K562 (cell line): Measurements from ENCODE around the gene ZNF628. TPM values are rescaled to one million over a fixed set of nuclear protein-coding genes. Genes with fewer than 3 reads are reported as not detected.

Experiments used
- ARID2 ChIP-seq: fragments of 450-650 bp; IDR thresholded peaks from 2 replicates; pipeline ENCODE4 v1.6.1; 2017; ENCODE audit warnings: antibody characterized with exemption, mild to moderate bottlenecking
- DNMT1 ChIP-seq: fragments of 450-650 bp; IDR thresholded peaks from 2 replicates; pipeline ENCODE4 v1.6.1; 2016; ENCODE audit warnings: antibody characterized with exemption, mild to moderate bottlenecking
- ELF2 ChIP-seq: fragments of 250-450 bp; sonication (Bioruptor Pico); IDR thresholded peaks from 2 replicates; pipeline ENCODE4 v1.5.0; 2021; ENCODE audit warnings: mild to moderate bottlenecking
- ERF ChIP-seq: fragments of 450-650 bp; formaldehyde crosslinking; IDR thresholded peaks from 2 replicates; pipeline ENCODE4 v1.4.0; 2020; ENCODE audit warnings: mild to moderate bottlenecking, mixed read lengths
- HDAC1 ChIP-seq, 2 experiments: fragments of 450-650 bp; IDR thresholded peaks; 2 replicates each; pipeline ENCODE4 v1.6.1; 2016 to 2017; ENCODE audit warnings: inconsistent platforms in 1 of 2, mild to moderate bottlenecking in 1 of 2, moderate library complexity in 1 of 2
- ILK ChIP-seq: fragments of 450-650 bp; IDR thresholded peaks from 2 replicates; pipeline ENCODE4 v1.6.1; 2016; ENCODE audit warnings: missing genetic modification characterization, low read depth, mild to moderate bottlenecking, missing compliant biosample characterization, moderate library complexity, borderline replicate concordance
- KLF16 ChIP-seq: IDR thresholded peaks from 2 replicates; pipeline ENCODE4 v1.6.1; 2016; ENCODE audit warnings: antibody characterized with exemption
- MCM5 ChIP-seq: fragments of 450-650 bp; IDR thresholded peaks from 2 replicates; pipeline ENCODE4 v1.6.1; 2016; ENCODE audit warnings: low read depth
- MTA3 ChIP-seq: fragments of 450-650 bp; formaldehyde crosslinking; IDR thresholded peaks from 2 replicates; pipeline ENCODE4 v1.6.1; 2017; ENCODE audit warnings: mild to moderate bottlenecking, borderline replicate concordance
- NFE2 ChIP-seq: IDR thresholded peaks from 2 replicates; pipeline ENCODE4 v1.6.1; 2014; ENCODE audit warnings: antibody characterized with exemption, low read depth
- NFIX ChIP-seq: fragments of 250-450 bp; sonication (Bioruptor Pico); IDR thresholded peaks from 2 replicates; pipeline ENCODE4 v1.4.0; 2020; ENCODE audit warnings: low read depth, mild to moderate bottlenecking, moderate library complexity
- SMARCA5 ChIP-seq: fragments of 450-650 bp; IDR thresholded peaks from 2 replicates; pipeline ENCODE4 v1.6.1; 2016
- SMARCE1 ChIP-seq: fragments of 450-650 bp; IDR thresholded peaks from 2 replicates; pipeline ENCODE4 v1.7.1; 2016; ENCODE audit warnings: mild to moderate bottlenecking
- SRSF1 ChIP-seq: fragments of 200-400 bp; formaldehyde crosslinking; IDR thresholded peaks from 2 replicates; pipeline ENCODE4 v1.6.1; 2017; ENCODE audit warnings: mild to moderate bottlenecking, low read depth, low read length, moderate library complexity
- ZBTB17 ChIP-seq: fragments of 450-650 bp; formaldehyde crosslinking; IDR thresholded peaks from 2 replicates; pipeline ENCODE4 v1.4.0; 2020; ENCODE audit warnings: mild to moderate bottlenecking
- polyA plus RNA-seq, 8 experiments: library from polyadenylated mRNA; depleted of rRNA in 4 of 8; stranded (reverse) in 5 of 8; unstranded in 3 of 8; fragments of >200 nt; fragmentation: Nextera tagmentation in 2 of 8; fragmentation: Illumina TruSeq in 1 of 8; extraction: Ambion mirVana in 2 of 8; extraction: Trizol in 1 of 8; gene quantifications; 2 replicates each; pipeline versions ENCODE4 v1.2.1 to v1.2.3, GENCODE V29; 2011 to 2014; ENCODE audit warnings: inconsistent platforms in 1 of 8, missing spikeins in 1 of 8
- total RNA-seq, 7 experiments: library from RNA; depleted of rRNA in 6 of 7; stranded (reverse); fragments of >200 nt in 6 of 7; fragmentation: Illumina TruSeq in 2 of 7; extraction: Trizol in 2 of 7; gene quantifications; 2 replicates each; pipeline versions ENCODE4 v1.2.1 to v1.2.3, GENCODE V29; 2011 to 2021; ENCODE audit warnings: low replicate concordance in 1 of 7
- TF ChIP-seq, protein P1 (sequence below), 3 experiments: fragments of 200-800 bp in 1 of 3; sonication (Bioruptor generic) in 1 of 3; sonication (generic) in 1 of 3; formaldehyde crosslinking in 1 of 3; IDR thresholded peaks; 2 replicates each; pipeline versions ENCODE4 v1.6.1 to v1.8.0; 2016 to 2022; ENCODE audit warnings: mild to moderate bottlenecking in 2 of 3, missing compliant biosample characterization in 2 of 3, missing genetic modification characterization in 2 of 3, missing genetic modification reagents in 1 of 3

The ZNF628 gene
- total and polyA plus RNA-seq, 9 of the 15 experiments (the other 6 are each of a cell fraction or from before 2014, with no cell fraction given), result 0.13 to 13.6 (median 2.2) TPM; not detected in 3

DNA sequence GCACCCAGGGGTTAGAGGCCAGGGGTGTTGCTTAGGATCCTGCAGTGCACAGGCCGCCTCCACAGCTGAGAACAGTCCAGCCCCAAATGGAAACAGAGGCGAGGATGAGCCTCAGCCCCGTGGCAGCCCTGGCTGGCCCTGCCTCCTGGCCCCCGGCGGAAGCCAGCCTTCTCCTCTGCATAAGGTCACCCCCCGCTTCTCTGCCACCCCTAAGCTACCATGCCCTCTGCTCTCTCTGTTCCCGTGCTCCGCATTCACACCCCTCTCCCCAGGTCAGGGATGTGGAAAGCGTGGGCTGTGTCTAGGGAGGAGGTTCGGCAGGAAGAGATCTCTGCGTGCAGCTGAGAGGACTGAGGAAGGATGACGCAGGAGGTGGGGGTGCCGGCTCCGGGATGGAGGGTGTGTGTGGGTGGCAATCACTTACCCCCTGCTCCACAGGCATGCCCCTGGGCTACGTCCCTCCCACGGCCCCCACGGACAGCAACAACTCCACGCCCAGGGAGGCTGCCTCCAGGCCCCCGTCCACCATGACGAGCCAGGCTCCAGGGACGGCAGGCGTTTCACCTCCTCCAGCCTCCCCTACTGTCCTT, 17.9 kb downstream of the ZNF628 start (continued):
- TF ChIP-seq SMARCA5 (no peak), MCM5 (no peak), HDAC1 (IDR thresholded peaks at IDR 0.05) (peak in 1 of 2 experiments; percentile 27; a peak in 1 of 4 replicates), NFIX (CRISPR knock-in tag) (no peak), ILK (tag) (no peak), ELF2 (CRISPR knock-in tag) (no peak), ERF (CRISPR knock-in tag) (peak; percentile 67; the same call in 1 of the 2 replicates), ZBTB17 (CRISPR knock-in tag) (peak; percentile 98), DNMT1 (no peak), MTA3 (0 out of 2 replicates have a peak, but pooled peaks have one; percentile 38), KLF16 (no peak), ARID2 (no peak), NFE2 (peak; percentile 13; the same call in 1 of the 2 replicates), SMARCE1 (peak; percentile 33; the same call in 1 of the 2 replicates), SRSF1 (no peak)
- TF ChIP-seq, protein P1, sequence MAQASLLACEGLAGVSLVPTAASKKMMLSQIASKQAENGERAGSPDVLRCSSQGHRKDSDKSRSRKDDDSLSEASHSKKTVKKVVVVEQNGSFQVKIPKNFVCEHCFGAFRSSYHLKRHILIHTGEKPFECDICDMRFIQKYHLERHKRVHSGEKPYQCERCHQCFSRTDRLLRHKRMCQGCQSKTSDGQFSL (CRISPR knock-in tag; IDR thresholded peaks at IDR 0.05), result peak; percentile 92
- TF ChIP-seq, protein P1 (tag; IDR thresholded peaks at IDR 0.05), result no peak; a peak in 1 of 4 replicates
